Mucosa of stomach (tissue), 1 donor: ENCODE data around the gene ADPRS.

Source experiments
- H3K27me3 ChIP-seq: one replicate; pipeline ENCODE4 v1.7.0; 2013; ENCODE audit warnings: mild to moderate bottlenecking, low read length; ENCODE audit not compliant: control insufficient read depth, insufficient read depth
- H3K36me3 ChIP-seq: one replicate; pipeline ENCODE4 v1.7.0; 2013; ENCODE audit warnings: low read length; ENCODE audit not compliant: control insufficient read depth, insufficient read depth
- H3K4me1 ChIP-seq: one replicate; pipeline ENCODE4 v1.7.0; 2013; ENCODE audit warnings: mild to moderate bottlenecking, low read length; ENCODE audit not compliant: control insufficient read depth, insufficient read depth
- H3K4me3 ChIP-seq: one replicate; pipeline ENCODE4 v1.7.0; 2013; ENCODE audit warnings: low read length
- H3K9ac ChIP-seq: one replicate; pipeline ENCODE4 v1.7.0; 2013; ENCODE audit warnings: mild to moderate bottlenecking, low read length, moderate library complexity
- H3K9me3 ChIP-seq: one replicate; pipeline ENCODE4 v1.7.0; 2013; ENCODE audit warnings: mild to moderate bottlenecking, low read length, moderate library complexity; ENCODE audit not compliant: control insufficient read depth
- donor health status: Pancreatic carcinoma.

Gene ADPRS

DNA sequence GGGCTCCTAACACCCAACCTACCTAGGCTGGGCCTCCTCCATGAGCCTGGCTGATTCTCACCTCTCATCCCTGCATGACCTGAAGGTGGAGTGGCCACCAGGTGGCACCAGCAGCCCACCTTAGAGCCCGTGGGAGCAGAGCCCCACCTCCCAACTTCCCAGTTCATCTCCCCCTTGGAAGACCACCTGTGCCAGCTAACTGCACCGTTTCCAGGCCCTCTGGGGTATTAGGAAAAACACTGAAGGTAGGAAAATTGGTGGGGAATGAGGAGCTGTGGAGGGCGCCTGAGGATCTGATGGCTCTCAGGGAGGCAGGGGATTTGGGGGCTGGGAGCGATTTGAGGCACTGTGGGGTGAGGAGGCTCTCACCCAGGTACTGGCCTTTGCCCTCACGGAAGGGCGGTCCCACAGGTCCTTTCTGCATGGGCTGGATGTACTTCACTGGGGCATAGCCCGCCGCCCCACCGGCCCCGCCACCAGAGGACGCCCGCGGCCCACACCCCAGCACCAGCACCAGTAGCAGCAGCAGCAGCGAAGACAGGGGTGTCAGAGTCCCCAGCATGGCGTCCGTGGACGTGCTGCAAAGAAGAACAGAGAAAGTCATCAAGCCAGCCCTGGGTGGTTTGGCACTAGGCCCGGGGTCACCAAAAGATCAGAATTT is 11.1 kb downstream of the ADPRS start:
- Histone ChIP-seq H3K27me3 (no peaks in the 10 kb centered on the region), H3K4me1 (peaks cover 5% of the 10 kb centered on the region), H3K9me3 (no peaks in the 10 kb centered on the region), H3K9ac (peak overlapping the region; percentile 24), H3K36me3 (no peaks in the 10 kb centered on the region), H3K4me3 (no peak overlapping the region)

DNA sequence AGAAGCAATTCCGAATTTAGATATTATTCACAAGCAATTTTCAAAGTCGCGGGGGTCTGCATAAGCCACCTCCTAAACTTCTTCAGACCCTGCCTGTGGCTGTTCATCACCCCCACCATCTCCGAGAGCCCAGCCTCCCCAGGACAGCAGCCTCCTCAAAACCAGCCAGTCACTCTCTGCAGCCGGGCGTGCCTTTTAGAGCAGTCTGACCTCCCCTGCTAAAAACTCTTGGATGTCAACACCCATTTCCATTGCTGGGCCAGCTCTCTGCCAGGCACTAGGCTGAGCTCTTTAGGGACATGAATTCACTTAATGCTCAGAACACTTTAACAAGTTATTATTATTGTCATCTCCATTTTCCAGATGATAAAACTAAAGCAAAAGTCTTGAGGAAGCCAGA is 11.7 kb downstream of the ADPRS start:
- Histone ChIP-seq H3K9ac (no peak overlapping the region), H3K4me1 (peaks cover 5% of the 10 kb centered on the region), H3K9me3 (no peaks in the 10 kb centered on the region), H3K27me3 (no peaks in the 10 kb centered on the region), H3K36me3 (no peaks in the 10 kb centered on the region), H3K4me3 (no peak overlapping the region)

DNA sequence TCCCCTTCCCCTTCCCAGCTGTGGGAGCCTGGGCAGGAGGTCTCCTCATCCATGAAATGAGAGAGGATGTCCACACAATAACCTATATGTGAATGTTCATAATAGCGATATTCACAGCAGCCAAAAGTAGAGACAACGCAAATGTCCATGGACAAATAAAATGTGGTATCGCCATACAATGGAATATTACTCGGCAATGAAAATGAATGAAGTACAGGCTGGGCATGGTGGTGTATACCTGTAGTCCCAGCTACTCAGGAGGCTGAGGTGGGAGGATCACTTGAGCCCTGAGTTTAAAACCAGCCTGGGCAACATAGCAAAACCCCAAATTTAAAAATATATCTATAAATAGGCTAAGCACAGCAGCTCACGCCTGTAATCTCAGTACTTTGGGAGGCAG is 12.9 kb downstream of the ADPRS start:
- H3K9ac ChIP-seq = no peak overlapping the region
- no peaks in the 10 kb centered on the region for H3K9me3 ChIP-seq
- peaks cover 5% of the 10 kb centered on the region for H3K4me1 ChIP-seq
- no peaks in the 10 kb centered on the region for H3K36me3 ChIP-seq
- H3K27me3 ChIP-seq = no peaks in the 10 kb centered on the region
- no peak overlapping the region for H3K4me3 ChIP-seq

DNA sequence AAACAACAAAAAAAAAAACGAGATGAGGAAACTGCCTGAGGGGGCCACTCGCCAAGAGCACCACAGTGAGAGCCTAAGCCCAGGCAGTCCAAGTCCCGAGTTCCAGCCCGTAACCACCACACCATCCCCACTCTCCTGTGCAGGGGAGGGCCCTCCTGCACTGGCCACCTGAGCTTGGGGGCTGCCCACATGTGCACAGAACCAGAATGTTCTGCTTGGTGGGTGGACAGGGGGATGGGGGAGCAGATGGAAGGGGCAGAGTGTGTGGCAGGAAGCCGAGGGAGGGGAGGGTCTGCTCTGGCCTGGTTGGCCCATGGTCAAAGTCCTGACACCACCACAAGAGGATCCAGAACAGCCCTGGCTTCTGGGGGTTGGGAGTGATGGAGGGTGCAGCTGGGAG is 17.6 kb downstream of the ADPRS start:
- Histone ChIP-seq H3K36me3 (no peaks in the 10 kb centered on the region), H3K9me3 (no peaks in the 10 kb centered on the region), H3K9ac (no peak overlapping the region), H3K27me3 (no peaks in the 10 kb centered on the region), H3K4me1 (no peaks in the 10 kb centered on the region), H3K4me3 (no peak overlapping the region)

DNA sequence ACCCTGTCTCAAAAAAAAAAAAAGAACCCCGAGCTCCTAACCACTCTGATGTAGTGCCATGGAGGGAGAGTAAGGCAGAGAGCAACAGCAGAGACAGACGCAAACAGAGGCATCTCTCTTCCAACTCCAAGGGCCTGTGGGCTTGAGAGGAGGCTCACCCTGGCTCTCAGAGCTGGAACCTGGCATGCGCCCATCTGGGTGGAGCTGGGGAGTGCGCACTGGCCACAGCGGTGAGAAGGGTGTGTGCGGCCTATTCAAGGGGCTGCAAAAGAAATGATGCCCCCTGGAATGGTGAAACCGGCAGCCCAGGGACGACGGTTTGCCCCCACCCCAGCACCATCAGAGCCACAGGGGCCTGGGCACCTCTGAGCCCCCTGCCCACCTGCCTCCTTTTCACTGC is 18.7 kb downstream of the ADPRS start:
- Histone ChIP-seq H3K9me3 (no peaks in the 10 kb centered on the region), H3K4me1 (no peaks in the 10 kb centered on the region), H3K9ac (no peak overlapping the region), H3K27me3 (no peaks in the 10 kb centered on the region), H3K36me3 (no peaks in the 10 kb centered on the region), H3K4me3 (no peak overlapping the region)

DNA sequence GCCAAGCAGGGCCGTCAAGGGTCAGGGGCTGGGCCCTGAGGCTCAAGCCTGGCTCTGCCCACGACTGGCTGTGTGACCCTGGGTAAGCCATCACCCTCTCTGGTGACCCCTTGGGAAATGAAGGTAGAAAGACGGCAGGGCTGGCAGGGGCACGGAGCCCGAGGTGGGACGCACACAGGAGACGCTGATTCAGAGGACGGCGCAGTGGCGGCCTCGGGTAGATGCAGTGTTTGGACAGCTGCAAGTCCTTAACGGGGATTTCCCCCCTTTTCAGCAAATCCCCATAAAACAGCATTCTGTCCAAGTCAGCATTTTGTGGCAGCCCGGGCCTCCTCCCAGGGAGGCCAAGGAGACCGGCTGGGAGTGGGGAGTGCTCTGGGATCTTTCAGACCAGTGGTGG is 19.6 kb downstream of the ADPRS start:
- H3K9me3 ChIP-seq = no peaks in the 10 kb centered on the region
- no peaks in the 10 kb centered on the region for H3K4me1 ChIP-seq
- no peaks in the 10 kb centered on the region for H3K27me3 ChIP-seq
- H3K4me3 ChIP-seq = no peak overlapping the region
- H3K36me3 ChIP-seq = no peaks in the 10 kb centered on the region
- H3K9ac ChIP-seq = no peak overlapping the region

DNA sequence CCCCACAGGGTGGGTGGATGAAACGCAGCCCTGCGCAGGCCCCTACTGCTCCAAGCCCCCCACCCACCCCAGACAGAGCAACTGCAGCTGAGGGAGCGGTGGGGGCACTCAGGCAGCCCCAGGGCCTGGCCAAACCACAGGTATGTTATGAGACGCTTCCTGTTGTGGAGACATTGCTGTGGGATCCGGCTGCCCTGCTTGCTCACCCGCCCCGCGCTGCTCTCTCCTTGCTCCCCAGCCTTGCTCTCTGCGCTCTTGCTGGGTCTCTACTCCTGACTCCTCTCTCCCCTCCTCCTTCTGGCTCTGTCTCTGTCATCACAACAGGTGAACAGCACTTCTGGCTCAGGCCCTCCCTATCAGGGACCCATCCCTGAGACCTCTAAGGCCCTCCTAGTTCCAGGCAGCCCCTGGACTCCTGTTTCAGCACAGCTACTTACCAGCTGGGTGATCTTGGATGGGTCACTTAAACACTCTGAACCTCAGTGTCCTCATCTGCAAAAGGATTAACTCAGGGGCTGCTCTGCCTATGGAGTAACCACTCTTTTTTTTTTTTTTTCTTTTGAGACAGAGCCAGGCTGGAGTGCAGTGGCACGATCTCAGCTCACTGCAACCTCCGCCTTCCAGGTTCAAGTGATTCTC is 20.5 kb downstream of the ADPRS start:
- no peaks in the 10 kb centered on the region for H3K27me3 ChIP-seq
- H3K9me3 ChIP-seq = no peaks in the 10 kb centered on the region
- H3K4me1 ChIP-seq = no peaks in the 10 kb centered on the region
- H3K36me3 ChIP-seq = no peaks in the 10 kb centered on the region
- H3K4me3 ChIP-seq = no peak overlapping the region
- H3K9ac ChIP-seq = no peak overlapping the region

DNA sequence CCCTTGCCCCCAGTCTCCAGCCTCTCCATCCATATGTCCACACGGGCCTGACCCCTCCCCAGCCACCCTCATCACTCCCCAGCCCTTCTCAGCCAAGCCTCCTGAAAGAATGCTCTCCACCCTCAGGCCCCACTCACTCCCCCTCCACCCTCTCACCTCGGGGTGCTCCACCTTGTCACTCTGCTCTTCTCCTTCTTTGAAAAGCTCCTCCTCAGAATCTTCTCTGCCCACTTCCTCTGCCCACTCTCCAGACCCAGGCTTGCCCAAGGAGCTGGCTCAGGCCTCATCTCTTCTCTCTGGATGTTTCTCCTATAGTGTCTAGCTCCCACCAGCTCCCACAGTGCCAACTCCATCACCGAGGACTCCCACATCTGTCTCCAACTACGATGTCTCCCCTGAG is 22.5 kb downstream of the ADPRS start:
- peaks cover 11% of the 10 kb centered on the region for H3K4me1 ChIP-seq
- no peaks in the 10 kb centered on the region for H3K27me3 ChIP-seq
- no peaks in the 10 kb centered on the region for H3K36me3 ChIP-seq
- H3K4me3 ChIP-seq = no peak overlapping the region
- H3K9me3 ChIP-seq = no peaks in the 10 kb centered on the region
- H3K9ac ChIP-seq = no peak overlapping the region

DNA sequence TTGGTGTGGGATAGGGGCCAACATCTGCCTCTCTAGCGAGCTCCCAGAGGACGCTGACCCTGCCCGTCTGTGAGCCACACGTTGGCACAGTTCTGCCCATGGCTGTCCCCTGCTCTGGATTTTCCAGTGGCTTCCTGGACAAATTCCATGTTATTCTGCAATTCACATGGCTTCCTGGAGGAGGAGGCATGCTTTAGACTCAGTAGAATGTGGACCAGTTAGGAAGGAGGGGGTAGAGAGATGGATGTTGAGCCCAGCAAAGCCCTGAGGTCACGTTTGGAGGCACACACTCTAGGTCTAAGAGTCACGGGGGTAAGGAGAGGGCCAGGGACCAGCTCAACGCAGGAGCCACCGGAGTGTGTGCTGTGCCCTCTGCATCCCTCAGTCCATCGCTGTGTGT is 24.1 kb downstream of the ADPRS start:
- Histone ChIP-seq H3K4me3 (no peak overlapping the region), H3K27me3 (no peaks in the 10 kb centered on the region), H3K36me3 (no peaks in the 10 kb centered on the region), H3K9me3 (no peaks in the 10 kb centered on the region), H3K4me1 (peaks cover 11% of the 10 kb centered on the region), H3K9ac (no peak overlapping the region)

DNA sequence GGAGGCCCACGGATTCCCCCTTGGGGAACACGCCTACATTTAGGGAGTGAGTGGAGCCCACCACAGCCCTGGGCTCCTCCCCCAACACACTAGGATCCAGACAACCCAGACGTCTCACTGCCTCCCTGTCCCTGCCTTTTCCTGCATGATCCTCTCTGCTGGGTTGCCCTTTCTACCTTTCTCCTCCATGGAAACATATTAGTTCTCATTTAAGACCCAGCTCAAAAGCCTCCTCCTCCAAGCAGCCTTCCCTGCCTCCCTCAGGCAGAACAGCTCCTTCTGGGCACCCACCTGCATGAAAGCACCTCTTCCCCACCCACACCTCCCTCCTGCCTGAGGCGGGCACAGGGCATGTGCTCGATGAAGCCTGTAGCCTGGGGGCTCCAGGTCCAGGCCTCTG is 25.7 kb downstream of the ADPRS start:
- Histone ChIP-seq H3K9ac (no peak overlapping the region), H3K27me3 (no peaks in the 10 kb centered on the region), H3K4me1 (peaks cover 11% of the 10 kb centered on the region), H3K4me3 (no peak overlapping the region), H3K36me3 (no peaks in the 10 kb centered on the region), H3K9me3 (no peaks in the 10 kb centered on the region)

DNA sequence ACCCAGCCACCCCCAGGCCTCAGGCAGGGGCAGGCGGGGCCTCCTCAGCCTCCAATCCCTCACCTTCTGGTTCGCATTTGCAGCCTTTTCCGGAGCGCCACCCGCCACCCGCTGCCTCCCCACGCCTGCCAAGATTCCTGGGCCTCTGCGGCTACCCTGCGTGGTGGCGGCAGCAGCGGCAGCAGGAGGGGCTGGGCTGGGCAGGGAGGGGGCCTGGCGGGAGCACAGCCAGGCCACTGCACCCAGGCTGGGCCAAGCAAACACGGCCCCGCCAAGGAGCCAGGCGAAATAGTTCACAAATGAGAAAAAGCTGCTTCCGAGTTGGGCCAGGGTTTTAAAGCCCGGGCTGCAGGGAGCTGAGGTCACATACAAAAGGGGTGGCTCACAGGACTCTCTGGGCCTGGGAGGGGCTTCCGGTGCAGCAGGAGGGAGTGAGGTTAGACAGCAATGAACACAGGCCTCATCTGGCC is 26.5 kb downstream of the ADPRS start:
- H3K27me3 ChIP-seq = no peaks in the 10 kb centered on the region
- H3K36me3 ChIP-seq = no peaks in the 10 kb centered on the region
- H3K4me3 ChIP-seq = no peak overlapping the region
- no peaks in the 10 kb centered on the region for H3K9me3 ChIP-seq
- peak overlapping the region; percentile 53 for H3K9ac ChIP-seq
- H3K4me1 ChIP-seq = peaks cover 11% of the 10 kb centered on the region

DNA sequence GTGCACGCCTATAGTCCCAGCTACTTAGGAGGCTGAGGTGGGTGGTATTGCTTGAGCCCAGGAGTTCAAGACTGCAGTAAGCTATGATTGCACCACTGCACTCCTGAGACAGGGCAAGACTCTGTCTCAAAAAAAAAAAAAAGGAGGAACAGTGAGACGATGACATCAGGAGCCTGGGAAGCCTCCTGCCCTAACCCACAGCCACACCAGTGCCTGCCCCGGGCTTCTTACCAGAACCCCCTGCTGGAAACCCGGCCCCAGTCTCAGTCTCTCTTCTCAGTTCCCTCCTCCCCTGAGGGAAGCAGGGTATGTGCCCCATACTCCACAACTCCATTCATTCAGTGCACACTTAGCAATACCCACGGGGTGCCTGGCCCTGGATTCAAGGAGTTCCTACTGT is 27.2 kb downstream of the ADPRS start:
- no peaks in the 10 kb centered on the region for H3K27me3 ChIP-seq
- no peak overlapping the region for H3K4me3 ChIP-seq
- H3K9ac ChIP-seq = no peak overlapping the region
- no peaks in the 10 kb centered on the region for H3K9me3 ChIP-seq
- no peaks in the 10 kb centered on the region for H3K36me3 ChIP-seq
- H3K4me1 ChIP-seq = peaks cover 11% of the 10 kb centered on the region
